Activated naive CD8-positive, alpha-beta T cell treated with anti-CD3 and anti-CD28 coated beads, Interleukin-2, amount 50 U/mL, for 24 hours (primary cell): ENCODE results near the gene LRRC7.

ENCODE experiments used
- ATAC-seq: fragments of 150-1000 bp; cut with Tn5 transposase; one replicate; pipeline ENCODE4 v1.10.0; 2021
- DNase-seq: peaks from one replicate; pipeline ENCODE4 v3.0.0; 2021
- H3K27ac Mint-ChIP-seq: one replicate; pipeline ENCODE4 v1.8.0; 2021; ENCODE audit warnings: mild to moderate bottlenecking, mixed read lengths
- H3K27me3 Mint-ChIP-seq: one replicate; pipeline ENCODE4 v1.8.0; 2021; ENCODE audit warnings: mixed read lengths
- H3K36me3 Mint-ChIP-seq: one replicate; pipeline ENCODE4 v1.8.0; 2021; ENCODE audit warnings: low read depth, mixed read lengths
- H3K4me1 Mint-ChIP-seq: one replicate; pipeline ENCODE4 v1.8.0; 2021; ENCODE audit warnings: mixed read lengths
- H3K4me3 Mint-ChIP-seq: one replicate; pipeline ENCODE4 v1.8.0; 2021; ENCODE audit warnings: mild to moderate bottlenecking, moderate library complexity, mixed read lengths
- H3K9me3 Mint-ChIP-seq: one replicate; pipeline ENCODE4 v1.8.0; 2021; ENCODE audit warnings: mixed read lengths

The LRRC7 gene

DNA sequence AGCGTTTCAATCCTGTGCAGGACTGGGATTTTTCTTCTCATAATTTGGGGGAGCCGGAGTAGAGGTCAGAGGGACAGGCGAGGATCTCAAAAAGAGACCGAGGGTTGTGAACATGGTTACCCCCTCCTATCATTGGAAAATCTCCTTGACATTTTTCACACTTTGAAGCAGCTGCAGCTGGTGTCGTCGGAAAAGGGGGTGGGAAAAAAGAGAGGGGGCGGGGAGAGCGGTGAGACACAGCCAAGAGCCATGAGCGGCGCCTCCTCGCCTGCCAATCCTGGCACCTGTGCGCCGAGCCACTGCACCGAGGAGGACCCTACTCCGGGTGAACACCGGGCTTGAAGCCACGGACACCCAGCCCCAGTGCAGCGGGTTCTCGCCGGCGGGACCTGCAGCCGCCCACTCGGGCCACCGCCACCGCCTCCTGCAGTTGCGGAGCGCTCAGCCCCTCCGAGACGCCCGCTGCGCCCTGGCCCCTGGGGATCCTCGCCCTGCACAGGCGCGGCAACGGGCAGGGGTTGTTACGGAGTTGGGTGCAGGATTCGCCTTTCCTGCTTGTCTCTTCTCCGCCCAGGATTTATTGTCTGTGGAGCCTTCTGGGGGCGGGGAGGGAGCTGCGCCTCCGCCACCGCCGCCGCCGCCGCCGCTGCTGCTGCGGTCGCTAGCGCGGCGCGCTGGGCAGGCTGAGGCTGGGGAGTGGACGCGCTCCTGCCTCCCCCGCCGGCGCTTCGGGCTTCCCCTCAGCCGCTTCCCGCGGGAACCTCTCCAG lies at the start of gene LRRC7:
Gene LRRC7, plus strand, starts transcription at position 271 of the 769 bp plus-strand sequence. CDS start 718 bp downstream, outside the sequence.
- H3K27me3 Mint-ChIP-seq: peaks cover 32% of the 10 kb centered on the region
- DNase-seq (peak; percentile 19), ATAC-seq (peak; percentile 60)
- H3K36me3 Mint-ChIP-seq: peaks cover 1% of the 10 kb centered on the region
- no peaks in the 10 kb centered on the region for H3K9me3 Mint-ChIP-seq
- peak within 1 kb of the TSS; percentile 67 for H3K27ac Mint-ChIP-seq
- peaks cover 6% of the 10 kb centered on the region for H3K4me1 Mint-ChIP-seq
- peak within 1 kb of the TSS; percentile 71 for H3K4me3 Mint-ChIP-seq

DNA sequence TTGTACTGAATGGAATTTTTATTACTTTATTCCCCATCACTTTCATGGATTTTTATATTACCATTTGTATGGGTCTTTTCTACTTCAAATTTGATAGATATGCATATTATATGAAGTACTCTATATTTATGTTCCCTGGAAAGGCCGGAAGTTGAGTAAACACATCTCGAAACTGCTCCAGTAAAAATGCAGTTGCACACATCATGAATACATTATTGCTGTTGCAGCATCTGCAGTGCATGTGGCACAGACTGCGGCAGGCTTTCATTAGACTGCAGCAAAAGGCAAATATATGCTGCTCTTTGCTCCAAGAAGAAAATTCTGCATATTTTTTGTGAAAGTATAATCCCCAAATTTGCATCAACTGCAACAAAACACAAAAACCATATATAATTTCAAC lies 48.7 kb upstream of the LRRC7 start:
- H3K9me3 Mint-ChIP-seq: no peaks in the 10 kb centered on the region
- no peak overlapping the region for H3K27ac Mint-ChIP-seq
- DNase-seq (no peak), ATAC-seq (no peak)
- H3K36me3 Mint-ChIP-seq: no peaks in the 10 kb centered on the region
- no peaks in the 10 kb centered on the region for H3K4me1 Mint-ChIP-seq
- no peaks in the 10 kb centered on the region for H3K27me3 Mint-ChIP-seq
- H3K4me3 Mint-ChIP-seq: no peak overlapping the region

DNA sequence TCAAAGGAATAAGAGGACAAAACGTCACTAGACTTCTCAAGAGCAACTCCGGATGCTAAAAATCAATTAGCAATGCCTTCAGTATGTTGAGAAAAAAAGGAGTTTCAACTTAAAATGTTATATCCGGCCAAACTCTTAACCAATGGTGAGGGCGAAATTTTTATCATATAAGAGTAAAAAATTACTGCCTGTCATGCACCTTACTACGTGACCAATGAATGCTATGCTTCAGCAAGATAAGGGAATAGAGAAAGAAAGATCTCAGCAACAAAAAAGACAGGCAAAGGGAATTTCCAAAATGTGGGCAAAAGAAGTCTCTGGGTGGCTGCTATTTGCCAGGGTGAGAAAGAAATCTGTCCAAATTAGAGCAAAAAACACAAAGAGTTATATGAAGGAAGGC lies 47.4 kb upstream of the LRRC7 start:
- H3K4me1 Mint-ChIP-seq: no peaks in the 10 kb centered on the region
- no peak for DNase-seq
- no peaks in the 10 kb centered on the region for H3K27me3 Mint-ChIP-seq
- no peaks in the 10 kb centered on the region for H3K36me3 Mint-ChIP-seq
- no peaks in the 10 kb centered on the region for H3K9me3 Mint-ChIP-seq
- ATAC-seq: no peak
- H3K27ac Mint-ChIP-seq: no peak overlapping the region
- H3K4me3 Mint-ChIP-seq: no peak overlapping the region

DNA sequence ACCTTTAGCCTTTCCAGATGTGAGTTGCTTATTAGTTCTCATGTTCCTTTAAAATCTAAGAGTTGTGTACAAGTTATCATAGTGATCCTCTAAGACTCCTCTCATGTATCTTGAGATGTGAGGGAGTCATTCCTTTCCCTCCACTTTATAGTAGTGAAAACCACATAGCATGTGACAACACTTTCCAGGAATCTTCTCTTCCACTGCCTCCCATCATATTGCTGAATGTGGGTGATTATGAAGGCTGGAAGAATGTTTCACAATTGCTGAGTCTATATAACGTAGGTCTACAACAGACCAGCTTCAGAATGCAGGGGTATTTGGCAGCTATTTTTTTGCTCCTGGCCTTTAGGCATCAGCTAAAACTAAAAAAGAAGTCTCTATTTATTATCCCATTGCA lies 44.7 kb upstream of the LRRC7 start:
- no peak for DNase-seq
- no peak overlapping the region for H3K4me3 Mint-ChIP-seq
- no peaks in the 10 kb centered on the region for H3K36me3 Mint-ChIP-seq
- H3K4me1 Mint-ChIP-seq: no peaks in the 10 kb centered on the region
- H3K27me3 Mint-ChIP-seq: no peaks in the 10 kb centered on the region
- ATAC-seq: no peak
- H3K9me3 Mint-ChIP-seq: no peaks in the 10 kb centered on the region
- H3K27ac Mint-ChIP-seq: no peak overlapping the region

DNA sequence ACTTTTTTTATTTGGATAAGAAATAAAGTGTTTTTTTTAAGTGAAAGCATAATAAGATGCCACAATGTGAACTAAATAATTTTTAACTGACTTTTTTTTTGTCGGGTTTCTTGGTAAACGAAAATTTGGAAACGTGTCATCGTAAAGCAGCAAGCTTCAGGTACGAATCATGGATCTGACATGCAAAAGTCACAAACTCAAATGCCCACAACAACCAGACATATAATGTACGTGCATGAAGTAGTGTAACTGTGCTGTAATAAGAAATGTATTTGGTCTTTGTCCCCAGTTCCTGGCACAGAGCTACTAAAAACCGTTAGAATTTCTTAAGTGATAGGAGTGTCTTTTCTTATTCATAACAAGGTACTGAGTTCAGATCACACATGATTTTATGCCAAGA lies 44.3 kb upstream of the LRRC7 start:
- H3K36me3 Mint-ChIP-seq: no peaks in the 10 kb centered on the region
- no peak overlapping the region for H3K4me3 Mint-ChIP-seq
- ATAC-seq: no peak
- no peak overlapping the region for H3K27ac Mint-ChIP-seq
- no peaks in the 10 kb centered on the region for H3K4me1 Mint-ChIP-seq
- no peak for DNase-seq
- no peaks in the 10 kb centered on the region for H3K27me3 Mint-ChIP-seq
- no peaks in the 10 kb centered on the region for H3K9me3 Mint-ChIP-seq

DNA sequence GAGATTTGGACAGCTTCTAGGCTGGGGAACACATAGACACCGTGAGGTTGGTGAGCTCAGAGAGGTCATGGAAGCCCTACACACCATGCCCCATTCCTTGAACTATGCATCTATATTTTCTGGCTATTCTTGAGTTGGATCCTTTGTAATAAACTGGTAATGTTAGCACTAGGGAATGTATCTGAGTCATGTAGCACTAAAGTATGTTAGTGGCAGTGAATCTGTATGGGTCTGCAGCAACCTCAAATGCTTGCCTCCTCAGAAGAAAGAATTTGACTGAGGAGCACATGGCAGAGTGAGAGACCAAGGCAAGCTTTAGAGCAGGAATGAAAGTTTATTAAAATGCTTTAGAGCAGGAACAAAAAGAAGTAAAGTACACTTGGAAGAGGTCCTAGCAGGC lies 43.7 kb upstream of the LRRC7 start:
- Mint-ChIP-seq H3K27me3 (no peaks in the 10 kb centered on the region), H3K4me1 (peaks cover 1% of the 10 kb centered on the region), H3K27ac (no peak overlapping the region), H3K36me3 (no peaks in the 10 kb centered on the region), H3K9me3 (no peaks in the 10 kb centered on the region), H3K4me3 (no peak overlapping the region)
- ATAC-seq: no peak
- DNase-seq: no peak

GRCh38 chr1:69527273-69527672 lies 40.4 kb upstream of the LRRC7 start:
- ATAC-seq (no peak), DNase-seq (no peak)
- Mint-ChIP-seq H3K36me3 (no peaks in the 10 kb centered on the region), H3K9me3 (peaks cover 5% of the 10 kb centered on the region), H3K4me3 (no peak overlapping the region), H3K27ac (no peak overlapping the region), H3K4me1 (peaks cover 1% of the 10 kb centered on the region), H3K27me3 (no peaks in the 10 kb centered on the region)

DNA sequence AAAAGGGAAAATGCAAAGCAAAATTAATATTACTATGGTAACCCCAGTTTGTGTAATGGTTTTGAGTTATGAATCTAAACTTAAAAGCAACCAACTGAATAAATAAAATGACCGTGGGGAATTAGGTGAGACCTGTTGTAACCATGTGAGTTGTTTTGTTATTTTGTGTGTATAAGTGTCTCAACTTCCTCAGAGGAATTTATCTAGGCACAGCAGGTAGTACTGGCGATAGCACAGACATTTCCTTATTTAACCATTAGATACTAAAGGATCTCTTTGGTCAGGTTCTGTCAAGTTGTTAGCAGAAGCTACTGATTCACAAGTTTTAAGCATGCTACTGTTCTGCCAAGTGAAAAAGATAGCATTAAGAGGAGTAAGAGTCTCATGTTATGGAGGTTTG lies 39.3 kb upstream of the LRRC7 start:
- Mint-ChIP-seq H3K36me3 (no peaks in the 10 kb centered on the region), H3K27ac (no peak overlapping the region), H3K4me1 (peaks cover 1% of the 10 kb centered on the region), H3K27me3 (no peaks in the 10 kb centered on the region), H3K4me3 (no peak overlapping the region), H3K9me3 (peaks cover 10% of the 10 kb centered on the region)
- ATAC-seq: no peak
- no peak for DNase-seq

DNA sequence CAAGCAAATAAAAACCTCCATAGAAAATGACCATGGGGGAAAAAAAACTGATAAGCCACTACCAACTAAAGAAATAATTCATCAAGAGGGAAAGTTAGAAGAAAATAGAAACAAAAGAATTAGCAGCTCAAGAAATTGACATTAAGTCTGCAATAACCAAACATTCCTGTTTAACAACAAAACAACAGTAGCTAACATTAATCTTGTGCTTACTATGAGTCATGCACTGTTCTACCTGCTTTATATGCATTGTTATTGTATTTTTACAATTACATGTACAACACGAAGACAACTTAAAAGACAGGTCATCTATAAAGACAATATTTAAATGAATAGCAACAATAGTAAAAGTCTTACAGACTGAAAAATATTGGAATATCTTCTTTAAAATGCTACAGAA lies 34.4 kb upstream of the LRRC7 start:
- no peak for ATAC-seq
- Mint-ChIP-seq H3K4me3 (no peak overlapping the region), H3K9me3 (peaks cover 10% of the 10 kb centered on the region), H3K27me3 (no peaks in the 10 kb centered on the region), H3K4me1 (peaks cover 1% of the 10 kb centered on the region), H3K27ac (no peak overlapping the region), H3K36me3 (no peaks in the 10 kb centered on the region)
- DNase-seq: no peak

DNA sequence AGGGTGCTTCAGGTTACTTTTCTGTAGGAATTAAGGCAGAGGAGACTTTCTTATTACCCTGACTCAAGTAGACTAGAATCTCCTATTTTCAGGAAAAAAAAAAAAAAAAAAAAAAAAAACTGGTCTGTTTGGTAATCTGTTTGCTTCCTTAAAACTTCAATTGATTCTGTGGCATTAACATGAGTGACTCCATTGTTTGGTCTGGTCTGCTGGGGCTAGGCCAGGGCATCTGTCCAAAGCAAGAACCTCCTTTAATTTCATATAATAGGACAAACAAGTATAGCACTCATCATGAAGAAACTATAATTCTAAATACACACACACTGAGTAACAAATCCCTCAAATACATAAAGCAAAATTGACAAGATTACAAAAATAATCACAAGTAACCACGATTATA lies 32.9 kb upstream of the LRRC7 start:
- Mint-ChIP-seq H3K9me3 (peaks cover 16% of the 10 kb centered on the region), H3K4me3 (no peak overlapping the region), H3K27ac (no peak overlapping the region), H3K4me1 (no peaks in the 10 kb centered on the region), H3K27me3 (no peaks in the 10 kb centered on the region), H3K36me3 (no peaks in the 10 kb centered on the region)
- DNase-seq (no peak), ATAC-seq (no peak)

DNA sequence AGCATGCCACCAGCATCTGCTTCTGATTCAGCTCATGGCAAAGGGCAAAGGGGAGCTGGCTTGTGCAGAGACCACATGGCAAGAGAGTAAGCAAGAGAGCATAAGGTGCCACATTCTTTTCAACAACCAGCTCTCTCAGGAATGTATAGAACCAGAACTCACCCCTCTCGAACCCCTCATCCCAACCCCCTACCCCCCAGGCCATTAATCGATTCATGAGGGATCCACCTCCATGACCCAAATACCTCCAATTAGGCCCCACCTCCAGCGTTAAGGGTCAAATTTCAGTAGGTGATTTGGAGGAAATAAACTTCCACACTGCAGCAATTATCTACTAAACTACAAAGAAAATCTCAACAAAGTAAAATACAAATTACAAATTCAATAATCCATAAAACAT lies 32.2 kb upstream of the LRRC7 start:
- H3K27ac Mint-ChIP-seq: no peak overlapping the region
- no peaks in the 10 kb centered on the region for H3K27me3 Mint-ChIP-seq
- H3K4me3 Mint-ChIP-seq: no peak overlapping the region
- no peak for DNase-seq
- H3K9me3 Mint-ChIP-seq: peaks cover 14% of the 10 kb centered on the region
- H3K36me3 Mint-ChIP-seq: no peaks in the 10 kb centered on the region
- H3K4me1 Mint-ChIP-seq: no peaks in the 10 kb centered on the region
- ATAC-seq: no peak

DNA sequence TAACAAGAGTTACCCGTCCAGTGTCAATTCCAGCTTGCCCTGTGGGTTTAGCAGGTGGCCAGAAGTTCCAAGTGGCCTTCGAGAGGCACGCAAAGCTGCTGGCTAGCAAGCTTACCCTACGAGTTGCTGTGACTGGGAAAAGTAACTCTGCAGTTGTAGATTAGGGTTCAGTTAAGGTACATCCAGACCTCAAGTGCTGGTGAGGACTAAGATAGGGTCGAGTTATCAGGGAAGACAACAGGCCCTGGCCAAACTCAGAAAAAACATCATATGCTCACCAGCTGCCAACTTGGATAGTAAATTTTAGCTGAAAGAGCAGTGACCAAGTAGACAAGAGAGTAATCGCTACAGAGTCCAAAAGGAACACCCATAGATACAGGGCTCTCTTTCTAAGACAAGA lies 27.7 kb upstream of the LRRC7 start:
- Mint-ChIP-seq H3K27me3 (no peaks in the 10 kb centered on the region), H3K36me3 (no peaks in the 10 kb centered on the region), H3K27ac (no peak overlapping the region), H3K4me1 (no peaks in the 10 kb centered on the region), H3K4me3 (no peak overlapping the region), H3K9me3 (peaks cover 10% of the 10 kb centered on the region)
- DNase-seq (no peak), ATAC-seq (no peak)

- Mint-ChIP-seq H3K4me3 (no peak overlapping the region), H3K9me3 (no peaks in the 10 kb centered on the region), H3K4me1 (no peaks in the 10 kb centered on the region), H3K36me3 (no peaks in the 10 kb centered on the region), H3K27ac (no peak overlapping the region), H3K27me3 (no peaks in the 10 kb centered on the region)
- ATAC-seq: no peak
- DNase-seq: no peak
Observed at GRCh38 chr1:69551476-69552324, 16.0 kb upstream of the LRRC7 start.

- Mint-ChIP-seq H3K27ac (no peak overlapping the region), H3K27me3 (no peaks in the 10 kb centered on the region), H3K4me3 (no peak overlapping the region), H3K4me1 (no peaks in the 10 kb centered on the region), H3K36me3 (no peaks in the 10 kb centered on the region), H3K9me3 (no peaks in the 10 kb centered on the region)
- no peak for DNase-seq
- ATAC-seq: no peak
Observed at GRCh38 chr1:69553726-69554125, 14.0 kb upstream of the LRRC7 start.
